DMS53 (cell line): ENCODE measurements around the gene BCAS3.

Source experiments
- DNase-seq: peaks from one replicate; lab custom pipeline; 2025; lab: John Stamatoyannopoulos, UW

Gene BCAS3

GRCh38 chr17:61251939-61252865, 574.6 kb downstream of the BCAS3 start:
- no peak for DNase-seq

- DNase-seq = no peak
Measured at GRCh38 chr17:61253362-61253761, 575.7 kb downstream of the BCAS3 start.

DNA sequence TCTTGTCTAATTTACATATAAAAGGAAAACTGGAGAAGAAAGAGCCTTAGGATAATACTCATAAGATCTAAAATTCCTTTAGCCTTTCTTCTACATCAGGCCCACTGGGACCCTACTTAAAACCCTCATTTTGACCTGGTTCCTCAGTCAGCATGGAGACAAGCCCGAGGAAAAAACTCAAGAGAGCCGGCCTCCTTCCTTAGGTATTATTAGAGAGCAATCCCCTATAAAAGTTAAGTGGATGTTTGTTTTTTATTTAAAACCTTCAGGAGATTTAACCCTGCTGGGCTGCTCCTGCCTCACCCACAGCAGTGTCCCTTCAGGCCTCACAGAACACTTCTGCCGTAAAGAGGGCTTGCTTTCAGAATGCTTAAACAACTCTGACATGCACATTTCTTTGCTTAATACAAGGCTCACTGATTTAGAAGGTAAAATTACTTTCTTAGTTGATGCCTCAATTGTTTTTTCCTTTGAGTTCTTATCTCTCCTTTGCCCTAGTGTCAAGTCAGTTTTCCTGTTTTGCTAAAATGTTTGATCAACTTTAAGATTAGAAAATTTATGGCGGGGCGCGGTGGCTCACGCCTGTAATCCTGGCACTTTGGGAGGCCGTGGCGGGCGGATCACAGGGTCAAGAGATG, 576.4 kb downstream of the BCAS3 start:
- no peak for DNase-seq

GRCh38 chr17:61254904-61255303, 577.3 kb downstream of the BCAS3 start:
- DNase-seq = no peak

DNA sequence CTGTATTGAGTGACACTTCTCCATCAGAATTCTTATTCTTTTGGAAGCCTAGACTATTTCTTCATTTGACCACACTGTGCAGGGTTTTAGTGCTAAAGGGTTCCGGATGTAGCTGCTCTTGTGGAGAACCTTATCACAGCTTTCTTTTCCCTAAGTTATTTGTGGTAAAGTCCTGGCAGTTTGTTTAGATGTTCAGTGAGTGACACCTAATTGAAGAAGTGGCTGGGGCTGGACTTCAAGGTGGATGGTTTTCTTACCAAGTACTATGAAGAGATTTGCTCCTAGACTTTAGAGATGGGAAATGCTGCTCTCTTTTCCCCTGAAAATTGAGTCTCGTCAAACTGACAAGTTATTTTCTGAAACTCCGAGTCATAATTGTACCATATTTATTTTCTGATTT, 578.0 kb downstream of the BCAS3 start:
- DNase-seq = no peak

- DNase-seq = no peak
Measured at GRCh38 chr17:61259360-61259759, 581.7 kb downstream of the BCAS3 start.

DNA sequence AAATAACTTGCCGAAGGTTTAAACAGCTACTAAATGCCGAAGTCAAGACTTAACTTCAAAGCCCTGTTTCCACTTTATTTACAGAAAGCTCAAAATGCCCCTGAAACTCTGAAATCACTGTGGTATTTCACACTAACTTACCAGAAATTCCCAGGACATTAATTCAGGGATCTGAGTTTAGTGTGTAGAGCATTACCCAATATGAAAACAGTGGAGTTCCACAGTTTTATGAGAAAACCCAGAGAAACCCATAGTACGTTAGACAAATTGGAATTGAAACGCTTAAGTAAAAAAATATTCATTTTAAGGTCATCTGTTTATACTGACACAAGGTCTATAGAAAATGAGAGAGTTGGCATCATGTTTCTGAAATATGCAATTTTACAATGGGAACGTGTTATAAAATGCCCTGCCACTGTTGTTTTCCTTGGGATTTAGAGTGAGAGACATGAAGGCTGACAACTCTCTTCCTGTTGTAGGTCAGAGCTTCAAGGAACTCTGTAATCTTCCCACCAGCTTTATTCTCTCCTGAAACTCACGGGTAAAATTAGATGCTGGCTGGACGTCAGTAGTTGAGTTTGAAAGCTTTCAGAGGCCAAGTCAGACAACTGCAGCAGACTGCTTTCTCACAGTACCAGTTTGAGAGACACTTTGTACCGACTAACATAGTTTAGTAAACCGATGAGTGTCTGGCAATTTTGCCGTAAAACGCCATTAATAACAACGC, 582.6 kb downstream of the BCAS3 start:
- no peak for DNase-seq

GRCh38 chr17:61261001-61261637, 583.5 kb downstream of the BCAS3 start:
- DNase-seq = no peak

- no peak for DNase-seq
Measured at GRCh38 chr17:61265397-61265796, 587.7 kb downstream of the BCAS3 start.

GRCh38 chr17:61267847-61268246, 590.2 kb downstream of the BCAS3 start:
- no peak for DNase-seq

GRCh38 chr17:61275395-61275794, 597.7 kb downstream of the BCAS3 start:
- no peak for DNase-seq

GRCh38 chr17:61276806-61277205, 599.2 kb downstream of the BCAS3 start:
- no peak for DNase-seq

GRCh38 chr17:61279476-61280145, 602.0 kb downstream of the BCAS3 start:
- DNase-seq = no peak

DNA sequence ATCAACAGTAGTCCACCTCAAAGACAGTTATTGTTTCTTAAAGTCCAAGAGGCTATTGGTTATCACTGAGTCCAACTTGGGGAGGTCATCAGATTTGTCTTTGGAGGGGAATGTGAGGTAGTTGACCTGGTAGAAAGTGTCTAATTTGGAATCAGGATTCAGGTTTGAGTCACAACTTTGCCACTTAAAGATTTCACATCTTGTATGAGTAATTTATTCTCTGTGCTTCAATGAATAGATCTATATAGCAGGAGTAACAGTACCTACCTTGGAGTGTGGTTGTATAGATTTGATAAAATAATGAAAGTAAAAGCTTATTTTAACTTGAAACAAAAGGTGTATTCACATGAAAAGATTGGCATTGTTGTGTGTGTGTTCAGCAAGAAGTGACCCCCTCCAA, 602.7 kb downstream of the BCAS3 start:
- no peak for DNase-seq

DNA sequence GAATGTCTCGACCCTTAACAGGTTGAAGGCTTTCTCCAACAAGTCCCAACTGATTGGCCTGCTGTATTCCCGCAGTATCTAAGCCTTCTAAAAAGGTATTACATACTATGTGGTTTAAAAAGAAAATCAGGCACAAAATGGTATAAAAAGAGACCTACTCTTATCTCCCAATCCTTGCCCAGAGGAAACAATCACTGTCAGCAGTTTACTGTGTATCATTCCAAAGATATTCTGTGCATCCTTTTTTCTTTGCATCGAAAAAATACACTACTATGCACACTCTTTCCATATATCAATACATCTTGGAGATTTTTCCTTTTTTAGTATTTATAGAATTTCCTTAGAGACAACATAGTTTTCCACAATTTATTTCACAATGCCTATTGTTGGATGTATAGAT, 603.2 kb downstream of the BCAS3 start:
- no peak for DNase-seq

DNA sequence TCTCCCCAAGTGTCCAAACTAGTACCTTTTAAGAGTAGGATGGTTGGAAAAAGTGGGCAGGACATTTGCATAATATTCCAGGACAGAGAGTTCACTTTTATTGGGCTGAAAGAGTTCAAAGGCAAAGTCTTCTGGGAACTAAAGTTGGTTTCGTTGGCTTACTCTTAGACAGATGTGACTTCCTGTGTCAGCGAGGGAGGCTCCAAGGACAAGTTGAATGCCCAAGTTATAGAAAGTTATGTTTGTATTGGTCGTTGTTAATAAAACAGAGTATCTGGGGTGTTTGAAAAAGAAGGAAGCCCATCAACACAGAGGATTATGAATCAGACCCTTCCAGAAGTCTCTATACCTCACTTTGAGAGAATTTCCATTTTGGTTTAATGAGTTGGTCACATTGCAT, 604.7 kb downstream of the BCAS3 start:
- no peak for DNase-seq

DNA sequence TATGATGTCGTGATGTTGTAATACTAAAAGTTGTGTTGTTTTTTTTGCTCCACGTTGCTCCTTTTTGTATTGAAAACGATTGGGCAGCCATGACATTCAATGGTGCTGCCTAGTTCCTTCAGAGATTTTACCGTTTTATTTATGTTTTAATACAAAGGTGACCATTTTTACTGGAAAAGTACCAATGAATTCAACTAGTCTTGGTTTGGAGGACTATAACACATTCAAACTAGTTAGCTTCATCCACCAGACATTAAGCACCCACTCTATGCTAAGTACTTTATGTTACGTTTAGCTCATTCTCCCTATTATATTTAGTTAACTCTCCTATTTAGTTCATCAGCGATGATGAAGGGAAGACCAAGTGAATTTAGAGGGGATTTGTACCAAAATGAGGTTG, 605.4 kb downstream of the BCAS3 start:
- no peak for DNase-seq

DNA sequence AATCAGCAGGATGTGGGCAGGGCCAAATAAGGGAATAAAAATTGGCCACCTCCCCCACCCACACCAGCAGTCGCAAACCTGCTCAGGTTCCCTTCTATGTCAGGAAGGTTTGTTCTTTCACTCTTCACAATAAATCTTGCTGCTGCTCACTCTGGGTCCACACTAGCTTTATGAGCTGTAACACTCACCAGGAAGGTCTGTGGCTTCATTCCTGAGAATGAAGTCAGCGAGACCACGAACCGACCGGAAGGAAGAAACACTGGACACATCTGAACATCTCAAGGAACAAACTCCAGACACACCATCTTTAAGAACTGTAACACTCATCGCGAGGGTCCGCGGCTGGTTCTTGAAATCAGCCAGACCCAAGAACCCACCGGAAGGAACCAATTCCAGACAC, 606.5 kb downstream of the BCAS3 start:
- DNase-seq = no peak

GRCh38 chr17:61284746-61285145, 607.1 kb downstream of the BCAS3 start:
- no peak for DNase-seq

DNA sequence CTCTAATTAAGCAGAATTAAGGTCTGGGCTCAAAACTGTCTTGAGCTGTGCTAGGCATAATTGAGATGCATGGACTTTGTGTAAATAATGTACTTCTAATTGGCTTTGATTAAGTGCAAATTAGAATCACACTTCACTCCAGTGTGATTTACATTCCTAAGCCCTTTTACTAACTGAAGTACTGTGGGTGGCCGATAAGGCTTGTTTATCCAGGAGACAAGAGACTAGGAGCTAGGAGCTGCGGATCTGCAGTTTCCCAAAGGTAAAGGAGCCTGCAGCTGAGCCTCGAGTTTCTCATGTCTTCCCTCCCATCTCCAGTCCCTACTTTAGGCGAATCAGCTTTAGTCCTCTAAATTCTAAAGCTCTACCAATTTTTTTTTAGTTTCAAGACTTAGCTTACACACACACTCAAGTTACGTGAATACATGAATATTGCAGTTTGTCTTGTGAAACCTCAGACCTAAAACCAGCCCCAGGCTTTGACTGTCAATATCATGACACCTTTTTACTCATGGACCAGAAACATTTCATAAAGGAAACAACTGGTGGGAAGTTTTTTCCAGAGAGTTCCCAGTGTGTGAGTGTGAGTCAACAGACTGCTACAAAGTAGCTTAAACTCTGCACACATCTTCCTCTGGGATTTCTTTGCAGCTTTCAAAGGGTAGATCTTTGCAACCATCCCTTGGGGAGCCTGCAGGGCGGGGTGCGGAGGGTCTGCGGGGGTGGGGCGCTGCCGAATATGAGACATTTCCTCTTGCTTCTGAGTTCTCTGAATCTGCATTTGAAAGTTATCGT, 608.1 kb downstream of the BCAS3 start:
- no peak for DNase-seq

DNA sequence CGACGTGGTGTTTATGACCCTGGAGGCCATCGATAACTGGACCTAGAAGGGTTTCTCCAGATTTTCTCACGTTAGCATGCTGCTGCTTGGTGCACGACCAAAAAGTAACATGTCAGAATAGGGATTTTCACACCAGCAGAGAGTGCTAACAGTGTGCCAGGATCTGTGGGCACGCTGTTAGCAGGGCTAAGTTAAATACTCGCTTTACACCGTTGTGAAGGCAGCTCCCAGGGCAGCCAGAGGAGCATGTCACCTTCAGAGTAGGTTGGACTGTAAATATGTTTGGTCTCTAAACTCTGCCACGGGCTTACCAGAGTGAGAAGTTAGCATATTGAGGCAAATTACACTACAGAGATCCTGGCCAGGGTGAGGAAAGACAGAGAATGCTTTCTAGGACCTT, 608.8 kb downstream of the BCAS3 start:
- DNase-seq = no peak
